B cell (primary cell): ENCODE measurements around the gene ARHGAP4.

Experiments
- CTCF ChIP-seq: fragments of 200-600 bp; IDR thresholded peaks from one replicate; pipeline ENCODE4 v1.8.0; 2022; ENCODE audit warnings: antibody characterized with exemption, mild to moderate bottlenecking
- EZH2 ChIP-seq: IDR thresholded peaks from 2 replicates; pipeline ENCODE4 v1.6.1; 2012; ENCODE audit warnings: borderline replicate concordance, low read depth, mild to moderate bottlenecking, moderate library complexity, low read length; ENCODE audit not compliant: insufficient read depth, poor library complexity, severe bottlenecking

GRCh38 chrX:153926858-153927671, 1.0 kb upstream of the ARHGAP4 start:
- TF ChIP-seq CTCF (no peak), EZH2 (no peak)
